Loucy (cell line): ENCODE data around the gene PRMT2.
"Not testable (repeated sequence)": the region's sequence is repeated elsewhere in the genome, so short reads cannot be mapped to it uniquely, and the experiment has no call there.

Source experiments
- CTCF ChIP-seq: fragments of 200-600 bp; sonication (generic); conservative IDR thresholded peaks from 2 replicates; pipeline ENCODE4 v1.5.1; 2014; ENCODE audit warnings: mild to moderate bottlenecking, antibody characterized with exemption, low read length
- EZH2phosphoT487 ChIP-seq: fragments of 200-600 bp; IDR thresholded peaks from 2 replicates; pipeline ENCODE4 v1.6.1; 2018; ENCODE audit warnings: antibody characterized with exemption, mild to moderate bottlenecking, moderate library complexity, borderline replicate concordance

DNA sequence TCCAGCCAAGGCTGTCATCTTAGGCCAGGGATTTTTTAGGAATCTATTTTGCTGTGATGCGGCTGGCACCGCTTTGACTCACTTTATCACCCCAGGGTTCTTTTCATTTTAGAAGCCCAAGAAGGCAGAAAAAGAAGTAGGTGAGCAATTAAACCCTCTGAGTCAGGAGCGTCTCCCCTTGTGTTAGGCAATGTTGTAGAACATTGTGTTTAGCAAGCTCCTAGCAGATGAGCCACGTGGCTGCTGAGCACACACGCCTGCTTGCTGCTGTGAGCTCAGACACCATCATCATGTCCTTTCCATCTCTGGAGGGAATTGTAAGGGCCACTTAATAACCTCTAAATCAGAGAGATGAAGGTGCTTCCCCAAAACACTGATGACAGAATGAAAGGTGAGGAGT is 46.1 kb downstream of the PRMT2 start:
- TF ChIP-seq CTCF, EZH2phosphoT487: not testable (repeated sequence)
